SH-SY5Y (cell line): ENCODE measurements around the gene COG7.

Experiments used
- GATA2 ChIP-seq: IDR thresholded peaks from 2 replicates; pipeline ENCODE4 v1.6.1; 2011; ENCODE audit warnings: mild to moderate bottlenecking, low read depth, low read length
- GATA3 ChIP-seq: IDR thresholded peaks from 2 replicates; pipeline ENCODE4 v1.6.1; 2011; ENCODE audit warnings: low read depth, mild to moderate bottlenecking, low read length, moderate library complexity

DNA sequence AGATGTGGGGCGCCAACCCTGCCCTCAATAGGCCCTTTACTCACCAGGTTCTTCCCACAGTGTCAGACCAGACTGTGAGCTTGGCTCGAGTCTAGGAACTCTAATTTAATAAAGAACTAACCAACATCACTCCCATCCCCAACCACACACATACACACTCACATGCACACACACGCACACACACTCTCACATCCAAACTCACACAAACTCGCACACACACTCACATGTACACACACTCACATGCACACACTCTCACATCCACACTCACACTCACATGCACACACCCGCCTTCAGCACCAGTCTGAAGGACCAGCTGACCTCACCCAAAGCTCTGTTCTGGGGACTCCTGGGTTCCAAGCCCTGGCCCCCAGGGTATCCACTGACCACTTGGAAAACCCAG is 63.8 kb downstream of the COG7 start:
- TF ChIP-seq GATA2 (no peak), GATA3 (no peak)
